OCI-LY3 (cell line): ENCODE results near the gene CD84.

Experiments
- CTCF ChIP-seq: fragments of 200-600, 300-600 bp; sonication (generic); IDR thresholded peaks from 2 replicates; pipeline ENCODE4 v1.5.1; 2014; ENCODE audit warnings: antibody characterized with exemption, low read length, low read depth
- EZH2phosphoT487 ChIP-seq: fragments of 200-600 bp; shearing (Covaris generic); IDR thresholded peaks from 2 replicates; pipeline ENCODE4 v1.6.1; 2018; ENCODE audit warnings: antibody characterized with exemption, mixed run types, low read depth

- TF ChIP-seq CTCF (peak; percentile 98), EZH2phosphoT487 (no peak)
Measured at GRCh38 chr1:160607011-160607671, 27.8 kb upstream of the CD84 start.
